GM10847 (cell line): Measurements from ENCODE around the gene PFDN2.
A peak's percentile ranks its signal among the peaks of the same experiment; 100 is the strongest.

ENCODE experiments used
- POLR2A ChIP-seq: IDR thresholded peaks from 2 replicates; pipeline ENCODE4 v1.6.1; 2011; ENCODE audit not compliant: insufficient read length; ENCODE audit errors: extremely low read depth

Gene PFDN2

GRCh38 chr1:161080441-161081405 is 37.1 kb downstream of the PFDN2 start:
- TF ChIP-seq POLR2A: no peak

GRCh38 chr1:161079436-161080110 is 38.3 kb downstream of the PFDN2 start:
- no peak for TF ChIP-seq POLR2A

GRCh38 chr1:161077426-161077825 is 40.4 kb downstream of the PFDN2 start:
- no peak for TF ChIP-seq POLR2A

- TF ChIP-seq POLR2A: no peak
Observed at GRCh38 chr1:161076410-161076809, 41.4 kb downstream of the PFDN2 start.

- TF ChIP-seq POLR2A: no peak
Observed at GRCh38 chr1:161074676-161075368, 43.0 kb downstream of the PFDN2 start.

- no peak for TF ChIP-seq POLR2A
Observed at GRCh38 chr1:161073474-161074121, 44.2 kb downstream of the PFDN2 start.

GRCh38 chr1:161072751-161073449 is 44.9 kb downstream of the PFDN2 start:
- no peak for TF ChIP-seq POLR2A

GRCh38 chr1:161071886-161072371 is 45.9 kb downstream of the PFDN2 start:
- no peak for TF ChIP-seq POLR2A

- TF ChIP-seq POLR2A: no peak
Observed at GRCh38 chr1:161070761-161071160, 47.1 kb downstream of the PFDN2 start.

GRCh38 chr1:161069731-161070270 is 48.0 kb downstream of the PFDN2 start, which contains the start of gene ARHGAP30:
TSS of gene ARHGAP30 (minus strand) at chr1:161069891. CDS start at chr1:161069624, 267 bp downstream.
- TF ChIP-seq POLR2A: peak; percentile 74

- TF ChIP-seq POLR2A: no peak
Observed at GRCh38 chr1:161069241-161069640, 48.6 kb downstream of the PFDN2 start.

- TF ChIP-seq POLR2A: peak; percentile 32
Observed at GRCh38 chr1:161068306-161069234, 49.3 kb downstream of the PFDN2 start.

GRCh38 chr1:161066694-161067093 is 51.1 kb downstream of the PFDN2 start:
- TF ChIP-seq POLR2A: no peak

- no peak for TF ChIP-seq POLR2A
Observed at GRCh38 chr1:161061419-161061818, 56.4 kb downstream of the PFDN2 start.
